SK-N-SH (cell line): ENCODE results near the gene KNOP1.

ENCODE experiments used
- CHD2 ChIP-seq: fragments of 150-350 bp; IDR thresholded peaks from 2 replicates; pipeline ENCODE4 v1.6.1; 2018; ENCODE audit warnings: low read length; ENCODE audit not compliant: partially characterized antibody
- CTCF ChIP-seq: fragments of 200-600 bp; sonication (generic); IDR thresholded peaks from 2 replicates; pipeline ENCODE4 v1.6.1; 2017; ENCODE audit warnings: antibody characterized with exemption, mild to moderate bottlenecking, moderate library complexity
- EP300 ChIP-seq, 2 experiments: IDR thresholded peaks; 2 replicates each; pipeline versions ENCODE4 v1.4.0 to v1.6.1; 2012; ENCODE audit warnings: borderline replicate concordance in 1 of 2, low read depth in 1 of 2, low read length in 1 of 2
- GABPA ChIP-seq: IDR thresholded peaks from 2 replicates; pipeline ENCODE4 v1.4.0; 2012; ENCODE audit warnings: low read depth, mild to moderate bottlenecking
- POLR2AphosphoS5 ChIP-seq: IDR thresholded peaks from 2 replicates; pipeline ENCODE4 v1.6.1; 2012; ENCODE audit warnings: low read depth, low read length
- RAD21 ChIP-seq: IDR thresholded peaks from 2 replicates; pipeline ENCODE4 v1.6.1; 2012; ENCODE audit warnings: mild to moderate bottlenecking, low read length
- REST ChIP-seq: IDR thresholded peaks from 2 replicates; pipeline ENCODE4 v1.6.1; 2012; ENCODE audit warnings: mild to moderate bottlenecking, low read depth, low read length, moderate library complexity
- RFX5 ChIP-seq: IDR thresholded peaks from 2 replicates; pipeline ENCODE4 v1.6.1; 2012; ENCODE audit warnings: mild to moderate bottlenecking, improper control_type of control experiment, low read length
- USF2 ChIP-seq: fragments of 150-350 bp; IDR thresholded peaks from 2 replicates; pipeline ENCODE4 v1.6.1; 2017; ENCODE audit warnings: antibody characterized with exemption, low read length, low read depth, borderline replicate concordance

- no peak for TF ChIP-seq RAD21
- no peak for TF ChIP-seq USF2
- no peak for TF ChIP-seq CTCF
- no peak for TF ChIP-seq POLR2AphosphoS5
- no peak for TF ChIP-seq REST
- no peak for TF ChIP-seq RFX5
- TF ChIP-seq EP300 (IDR thresholded peaks at IDR 0.05; ENCODE audit: borderline replicate concordance in 1 of 2, low read depth in 1 of 2, low read length in 1 of 2), result no peak
- TF ChIP-seq CHD2, result no peak
- no peak for TF ChIP-seq GABPA
Observed at GRCh38 chr16:19716183-19716582, 1.8 kb downstream of the KNOP1 start.
